GM13977 (cell line): ENCODE data around the gene GMDS.

Source experiments
- DNase-seq: peaks from one replicate; pipeline ENCODE4 v3.0.0; 2012; ENCODE audit warnings: low spot score
- in situ Hi-C: fragments of 300-500 bp; cut with MboI; formaldehyde crosslinking; loops from one replicate; pipeline ENCODE4 v1.12.0; 2022; ENCODE audit warnings: low sequenced_read_pairs, low pct_unique_long_range_greater_than_20kb, mixed read lengths, inconsistent platforms; ENCODE audit not compliant: unreplicated experiment
- TF ChIP-seq, protein P1 (sequence below): IDR thresholded peaks from 2 replicates; pipeline ENCODE4 v1.5.1; 2012; ENCODE audit warnings: mild to moderate bottlenecking, control low read depth; ENCODE audit not compliant: insufficient read depth; ENCODE audit errors: extremely low read depth, missing control alignments

GMDS gene

DNA sequence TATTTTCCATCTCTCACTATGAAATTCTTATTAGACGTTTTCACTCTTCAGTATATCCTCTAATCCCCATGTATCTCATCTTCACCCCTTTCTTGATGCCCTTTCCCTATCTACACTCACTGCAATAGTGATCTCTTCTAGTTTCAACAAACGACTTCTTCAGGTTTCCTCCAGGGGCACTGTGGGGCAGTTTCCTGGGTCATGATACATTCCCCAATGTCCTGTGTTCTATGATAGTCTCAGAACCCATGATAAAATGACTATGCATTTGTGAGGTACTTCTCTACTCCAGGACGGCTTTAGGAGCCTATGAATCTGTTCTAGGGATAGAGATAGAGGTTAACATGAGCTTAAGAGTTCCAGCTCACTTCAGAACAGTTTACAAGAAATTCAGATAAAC lies 452.4 kb downstream of the GMDS start:
- in situ Hi-C loops: no loop called here
- peak; percentile 28 for DNase-seq
- TF ChIP-seq, protein P1, sequence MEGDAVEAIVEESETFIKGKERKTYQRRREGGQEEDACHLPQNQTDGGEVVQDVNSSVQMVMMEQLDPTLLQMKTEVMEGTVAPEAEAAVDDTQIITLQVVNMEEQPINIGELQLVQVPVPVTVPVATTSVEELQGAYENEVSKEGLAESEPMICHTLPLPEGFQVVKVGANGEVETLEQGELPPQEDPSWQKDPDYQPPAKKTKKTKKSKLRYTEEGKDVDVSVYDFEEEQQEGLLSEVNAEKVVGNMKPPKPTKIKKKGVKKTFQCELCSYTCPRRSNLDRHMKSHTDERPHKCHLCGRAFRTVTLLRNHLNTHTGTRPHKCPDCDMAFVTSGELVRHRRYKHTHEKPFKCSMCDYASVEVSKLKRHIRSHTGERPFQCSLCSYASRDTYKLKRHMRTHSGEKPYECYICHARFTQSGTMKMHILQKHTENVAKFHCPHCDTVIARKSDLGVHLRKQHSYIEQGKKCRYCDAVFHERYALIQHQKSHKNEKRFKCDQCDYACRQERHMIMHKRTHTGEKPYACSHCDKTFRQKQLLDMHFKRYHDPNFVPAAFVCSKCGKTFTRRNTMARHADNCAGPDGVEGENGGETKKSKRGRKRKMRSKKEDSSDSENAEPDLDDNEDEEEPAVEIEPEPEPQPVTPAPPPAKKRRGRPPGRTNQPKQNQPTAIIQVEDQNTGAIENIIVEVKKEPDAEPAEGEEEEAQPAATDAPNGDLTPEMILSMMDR: peak; percentile 46

DNA sequence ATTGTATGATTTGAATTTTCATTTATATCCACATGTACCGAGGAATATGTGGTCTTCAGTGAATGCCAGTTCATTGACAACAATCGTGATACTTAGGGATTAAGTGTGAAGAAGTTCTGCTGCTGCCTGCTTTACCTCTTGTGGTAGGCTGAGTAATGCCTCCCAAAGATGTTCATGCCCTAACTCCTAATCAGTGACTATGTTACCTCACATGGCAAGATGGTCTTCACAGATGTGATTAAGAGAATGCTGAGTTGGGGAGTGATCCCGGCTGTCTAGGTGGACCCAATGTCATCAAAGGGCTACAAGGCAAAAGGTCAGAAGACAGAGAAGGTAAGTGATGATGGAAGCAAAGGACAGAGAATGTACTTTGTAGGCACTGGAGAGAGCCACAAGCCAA lies 454.7 kb downstream of the GMDS start:
- in situ Hi-C loops: no loop called here
- no peak for DNase-seq
- TF ChIP-seq, protein P1: no peak

DNA sequence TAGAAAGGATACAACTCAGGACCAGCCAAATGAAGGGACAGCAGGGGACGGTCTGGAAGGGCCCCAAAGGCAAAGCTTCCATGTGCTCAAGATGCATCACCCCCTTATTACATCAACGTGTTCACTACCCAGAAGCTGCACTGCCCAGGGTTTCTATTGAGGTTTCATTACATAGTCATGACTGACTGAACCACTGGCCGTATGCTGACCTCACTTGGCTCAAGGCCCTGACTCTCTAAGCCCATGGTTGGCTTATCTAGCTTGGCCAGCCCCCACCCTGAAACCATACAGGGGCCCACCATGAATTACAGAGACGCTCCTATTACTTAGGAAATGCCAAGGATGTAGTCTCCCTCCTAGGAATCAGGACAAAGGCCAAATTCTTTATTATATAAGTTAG lies 456.3 kb downstream of the GMDS start:
- no peak for DNase-seq
- TF ChIP-seq, protein P1: no peak
- in situ Hi-C loops: no loop called here

DNA sequence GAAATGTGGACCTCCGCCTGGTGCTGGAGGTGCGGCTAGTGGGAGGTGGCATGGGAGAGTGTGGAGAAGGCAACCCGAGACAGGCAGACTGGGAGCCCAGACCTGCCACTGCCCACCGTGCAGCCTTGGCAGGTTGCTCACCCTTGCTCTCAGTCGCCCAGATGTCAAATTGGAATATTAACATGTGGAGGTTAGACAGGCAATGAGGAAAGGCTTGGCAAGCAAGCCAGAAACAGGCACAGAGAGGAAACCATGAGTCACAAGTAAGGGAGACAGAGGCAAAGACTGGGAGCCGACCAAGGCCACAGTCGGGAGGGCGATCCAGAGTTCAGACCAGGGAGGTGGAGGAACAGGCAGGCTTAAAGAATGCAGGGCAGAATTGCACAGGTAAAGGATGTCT lies 457.5 kb downstream of the GMDS start:
- in situ Hi-C loops: no loop called here

DNA sequence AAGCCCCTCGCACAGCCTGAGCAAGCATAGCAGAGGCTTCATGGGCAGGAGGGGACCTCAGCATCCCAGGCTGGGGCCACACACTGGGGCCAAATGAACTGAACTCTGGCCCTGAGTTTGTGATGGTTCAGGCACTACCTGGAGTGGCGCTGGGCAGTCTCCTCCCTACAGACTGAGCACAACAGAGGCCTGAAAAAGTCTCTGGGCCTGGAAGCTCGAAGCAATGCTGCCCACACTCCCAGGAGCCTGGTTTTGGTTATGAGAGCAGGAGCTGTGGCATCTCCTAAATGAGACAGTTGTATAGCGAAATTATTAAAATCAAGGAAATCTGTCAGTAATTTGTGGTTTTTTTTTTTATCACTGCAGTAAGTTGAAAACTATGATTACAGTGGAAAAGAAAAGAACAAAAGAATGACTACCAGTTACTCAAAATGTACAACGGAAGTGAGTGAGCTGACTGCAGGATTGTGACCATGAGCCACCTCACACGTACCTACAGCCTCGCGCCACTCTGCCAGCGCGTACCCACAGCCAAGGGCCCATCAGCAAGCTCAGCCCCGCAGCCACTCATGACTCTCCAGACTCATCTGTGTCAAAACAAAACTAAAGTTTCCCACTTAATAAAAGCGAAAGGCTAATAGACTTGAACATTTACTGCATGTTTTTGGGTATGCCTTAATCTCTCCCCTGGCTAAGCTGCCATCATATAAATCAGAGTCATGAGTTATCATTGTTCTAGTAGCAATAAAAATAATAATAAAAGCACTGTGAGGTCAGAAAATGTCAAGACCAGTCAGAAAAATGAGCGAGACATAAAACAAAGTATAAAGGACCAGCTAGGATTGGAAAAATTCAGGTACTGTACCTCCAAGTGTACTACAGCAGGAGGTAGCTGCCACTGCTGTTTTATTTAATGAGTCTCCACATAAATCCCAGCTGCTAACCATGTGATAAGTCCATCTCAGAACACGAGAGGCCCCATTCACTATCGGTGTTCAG lies 458.7 kb downstream of the GMDS start:
- TF ChIP-seq, protein P1: no peak
- in situ Hi-C loops: no loop called here
- no peak for DNase-seq

More for the DNA sequence above, 457.5 kb downstream of the GMDS start:
- TF ChIP-seq, protein P1: no peak
- DNase-seq: no peak

DNA sequence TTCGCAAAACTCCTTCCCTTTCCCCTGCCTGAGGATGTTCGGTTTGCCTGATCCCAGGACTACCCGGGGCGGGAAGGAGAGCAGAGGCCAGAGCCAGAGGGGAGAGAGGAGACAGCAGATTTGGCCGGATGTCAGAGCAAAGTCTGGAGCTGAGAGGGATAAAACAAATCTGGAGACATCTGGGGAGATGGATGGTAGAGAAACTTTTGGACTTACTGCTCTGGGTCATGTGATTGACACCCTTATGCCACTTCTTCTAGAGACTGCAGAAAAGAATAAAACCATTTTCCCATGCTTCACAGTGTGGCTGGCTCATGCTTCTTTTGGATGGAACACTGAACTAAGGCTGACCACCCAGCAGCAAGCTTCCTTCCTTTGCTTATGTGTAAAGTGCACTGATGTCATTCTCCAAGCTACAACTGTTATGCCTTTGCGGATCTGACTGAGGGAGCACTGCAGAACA lies 461.0 kb downstream of the GMDS start:
- TF ChIP-seq, protein P1: no peak
- DNase-seq: no peak
- in situ Hi-C loops: no loop called here
